H9 (cell line): Measurements from ENCODE around the gene BARX1. TPM values are rescaled to one million over a fixed set of nuclear protein-coding genes. Genes with fewer than 3 reads are reported as not detected.

Experiments used
- DNase-seq: peaks from one replicate; pipeline ENCODE4 v3.0.0-alpha.2; 2017
- H2AFZ ChIP-seq: one replicate; pipeline ENCODE4 v1.6.1; 2013; ENCODE audit warnings: mild to moderate bottlenecking, low read length, control low read depth, moderate library complexity
- H2AK5ac ChIP-seq: 2 replicates; pipeline ENCODE4 v1.6.1; 2013; ENCODE audit warnings: low read length, control low read depth, mixed read lengths; ENCODE audit not compliant: insufficient read length
- H2BK120ac ChIP-seq: one replicate; pipeline ENCODE4 v1.6.1; 2013; ENCODE audit warnings: low read depth, mild to moderate bottlenecking, low read length, control low read depth, inconsistent platforms; ENCODE audit not compliant: poor library complexity, severe bottlenecking
- H2BK12ac ChIP-seq: 2 replicates; pipeline ENCODE4 v1.6.1; 2013; ENCODE audit warnings: low read length, control low read depth, mixed read lengths, low read depth; ENCODE audit not compliant: insufficient read length
- H2BK15ac ChIP-seq: 2 replicates; pipeline ENCODE4 v1.6.1; 2013; ENCODE audit warnings: low read depth, low read length, control low read depth
- H2BK20ac ChIP-seq: one replicate; pipeline ENCODE4 v1.6.1; 2013; ENCODE audit warnings: low read depth, mild to moderate bottlenecking, low read length, control low read depth, inconsistent platforms; ENCODE audit not compliant: poor library complexity, severe bottlenecking
- H2BK5ac ChIP-seq: 2 replicates; pipeline ENCODE4 v1.6.1; 2013; ENCODE audit warnings: low read length, control low read depth, mixed read lengths; ENCODE audit not compliant: insufficient read length
- H3K14ac ChIP-seq: 2 replicates; pipeline ENCODE4 v1.6.1; 2013; ENCODE audit warnings: low read length, control low read depth; ENCODE audit not compliant: insufficient read depth
- H3K18ac ChIP-seq: 2 replicates; pipeline ENCODE4 v1.6.1; 2013; ENCODE audit warnings: low read depth, mild to moderate bottlenecking, mixed read lengths, low read length, control low read depth; ENCODE audit not compliant: insufficient read length
- H3K23ac ChIP-seq: 2 replicates; pipeline ENCODE4 v1.6.1; 2013; ENCODE audit warnings: low read length, control low read depth, mixed read lengths, low read depth; ENCODE audit not compliant: insufficient read length
- H3K23me2 ChIP-seq: 2 replicates; pipeline ENCODE4 v1.6.1; 2013; ENCODE audit warnings: low read depth, mild to moderate bottlenecking, mixed read lengths, low read length, control low read depth; ENCODE audit not compliant: insufficient read length, poor library complexity, severe bottlenecking
- H3K27ac ChIP-seq: 2 replicates; pipeline ENCODE4 v1.5.1; 2013; ENCODE audit warnings: low read length, control low read depth, mixed read lengths, low read depth; ENCODE audit not compliant: insufficient read length
- H3K27me3 ChIP-seq: 2 replicates; pipeline ENCODE4 v1.6.1; 2013; ENCODE audit warnings: low read length, control low read depth, inconsistent platforms; ENCODE audit not compliant: insufficient read depth
- H3K4ac ChIP-seq: 2 replicates; pipeline ENCODE4 v1.6.1; 2013; ENCODE audit warnings: low read depth, mild to moderate bottlenecking, control low read depth, inconsistent platforms, low read length, moderate library complexity
- H3K4me1 ChIP-seq: 2 replicates; pipeline ENCODE4 v1.6.1; 2013; ENCODE audit warnings: low read length, control low read depth, inconsistent platforms; ENCODE audit not compliant: insufficient read depth
- H3K4me2 ChIP-seq: 2 replicates; pipeline ENCODE4 v1.6.1; 2013; ENCODE audit warnings: low read length, control low read depth, mixed read lengths; ENCODE audit not compliant: insufficient read length, insufficient read depth
- H3K56ac ChIP-seq: 2 replicates; pipeline ENCODE4 v1.6.1; 2013; ENCODE audit warnings: low read depth, mild to moderate bottlenecking, mixed read lengths, low read length, control low read depth; ENCODE audit not compliant: insufficient read length
- H3K79me1 ChIP-seq: 2 replicates; pipeline ENCODE4 v1.6.1; 2013; ENCODE audit warnings: low read depth, mild to moderate bottlenecking, moderate library complexity, low read length, control low read depth, inconsistent platforms; ENCODE audit not compliant: insufficient read depth, poor library complexity, severe bottlenecking
- H3K79me2 ChIP-seq: 2 replicates; pipeline ENCODE4 v1.6.1; 2013; ENCODE audit warnings: low read length, control low read depth, inconsistent platforms; ENCODE audit not compliant: insufficient read depth
- H3K9ac ChIP-seq: 2 replicates; pipeline ENCODE4 v1.6.1; 2013; ENCODE audit warnings: low read length, control low read depth, mixed read lengths; ENCODE audit not compliant: insufficient read length; ENCODE audit errors: extremely low read depth
- H3K9me3 ChIP-seq: one replicate; pipeline ENCODE4 v1.6.1; 2013; ENCODE audit warnings: low read depth, low read length, inconsistent platforms; ENCODE audit not compliant: control insufficient read depth
- H3T11ph ChIP-seq: one replicate; pipeline ENCODE4 v1.6.1; 2013; ENCODE audit warnings: mild to moderate bottlenecking, low read length, control low read depth, inconsistent platforms
- H4K20me1 ChIP-seq: one replicate; pipeline ENCODE4 v1.6.1; 2013; ENCODE audit not compliant: control insufficient read depth, insufficient read length, insufficient read depth
- H4K5ac ChIP-seq: 2 replicates; pipeline ENCODE4 v1.6.1; 2013; ENCODE audit warnings: low read depth, mild to moderate bottlenecking, mixed read lengths, low read length, control low read depth; ENCODE audit not compliant: insufficient read length
- H4K8ac ChIP-seq: replicated peaks from 2 replicates; pipeline ENCODE4 v1.6.1; 2013; ENCODE audit warnings: low read length, control low read depth, mixed read lengths, low read depth; ENCODE audit not compliant: insufficient read length
- H4K91ac ChIP-seq: 2 replicates; pipeline ENCODE4 v1.6.1; 2013; ENCODE audit warnings: low read depth, mild to moderate bottlenecking, moderate library complexity, mixed read lengths, low read length, control low read depth; ENCODE audit not compliant: insufficient read length
- H3K27ac Mint-ChIP-seq, 3 experiments: 2 replicates in 2 of 3; 3 replicates in 1 of 3; pipeline ENCODE4 v1.8.0; 2020 to 2021; ENCODE audit warnings: mixed read lengths in 3 of 3, mild to moderate bottlenecking in 1 of 3, moderate library complexity in 1 of 3
- H3K27me3 Mint-ChIP-seq: 2 replicates; pipeline ENCODE4 v1.8.0; 2021; ENCODE audit warnings: low read depth, mild to moderate bottlenecking, moderate library complexity, mixed read lengths
- H3K36me3 Mint-ChIP-seq, 3 experiments: 2 replicates in 2 of 3; 3 replicates in 1 of 3; pipeline ENCODE4 v1.8.0; 2020 to 2021; ENCODE audit warnings: low read depth in 3 of 3, mixed read lengths in 3 of 3; ENCODE audit not compliant: insufficient read depth in 1 of 3
- H3K4me1 Mint-ChIP-seq, 2 experiments: 2 replicates each; pipeline ENCODE4 v1.8.0; 2020; ENCODE audit warnings: mixed read lengths in 2 of 2
- H3K4me3 Mint-ChIP-seq, 2 experiments: 2 replicates in 1 of 2; 3 replicates in 1 of 2; pipeline ENCODE4 v1.8.0; 2020 to 2021; ENCODE audit warnings: mild to moderate bottlenecking in 2 of 2, mixed read lengths in 2 of 2, moderate library complexity in 1 of 2
- H3K9me3 Mint-ChIP-seq, 2 experiments: 2 replicates in 1 of 2; 3 replicates in 1 of 2; pipeline ENCODE4 v1.8.0; 2020; ENCODE audit warnings: mild to moderate bottlenecking in 2 of 2, mixed read lengths in 2 of 2, moderate library complexity in 1 of 2
- CTCF ChIP-seq: fragments of 200-600 bp; sonication (generic); conservative IDR thresholded peaks from 3 replicates; pipeline ENCODE4 v1.8.0; 2021; ENCODE audit warnings: antibody characterized with exemption, mild to moderate bottlenecking
- WGBS: extraction: QIAGEN DNeasy Blood & Tissue Kit; methylation state at CpG from one replicate; pipeline ENCODE4 v1.1.7; 2013; ENCODE audit warnings: missing lambda C conversion rate, low lambda C conversion rate, mixed read lengths; ENCODE audit not compliant: insufficient read length; ENCODE audit errors: extremely low coverage; 5-methylcytosine and 5-hydroxymethylcytosine counted together
- total RNA-seq: library from RNA; stranded (reverse); gene quantifications from 2 replicates; pipeline ENCODE4 v1.2.1, GENCODE V29; 2021

BARX1 gene
- total RNA-seq, 1 experiment from 2014 or later, result 1.2 TPM

DNA sequence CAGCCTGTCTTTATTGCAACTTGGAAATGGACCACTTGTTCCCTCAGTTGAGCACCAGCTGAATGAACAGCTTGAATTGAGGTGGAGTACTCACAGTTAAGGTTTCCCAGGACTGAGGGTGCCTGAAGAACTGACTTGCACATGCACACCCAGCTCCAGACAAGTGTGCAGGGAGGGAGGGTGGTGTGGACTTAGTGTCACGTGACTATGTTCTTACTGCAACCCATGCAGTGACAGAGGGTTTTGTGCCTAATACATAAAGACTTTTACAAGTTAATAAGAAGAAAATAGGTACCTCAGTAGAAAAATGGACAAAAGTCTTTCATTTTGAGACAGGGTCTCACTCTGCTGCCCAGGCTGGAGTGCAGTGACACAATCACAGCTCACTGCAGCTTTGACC is 18.0 kb downstream of the BARX1 start:
- Histone ChIP-seq H2AFZ (no peak overlapping the region), H2BK20ac (no peak overlapping the region), H3K9me3 (no peaks in the 10 kb centered on the region), H3K4ac (no peak overlapping the region), H3K27ac (no peak overlapping the region), H3K79me2 (no peaks in the 10 kb centered on the region), H3K14ac (no peak overlapping the region), H3K4me2 (no peak overlapping the region), H3T11ph (no peak overlapping the region), H3K23ac (no peak overlapping the region), H4K20me1 (no peaks in the 10 kb centered on the region), H4K8ac (no peak overlapping the region), H3K9ac (no peak overlapping the region), H3K18ac (no peak overlapping the region), H2AK5ac (no peak overlapping the region), H3K56ac (no peak overlapping the region), H2BK12ac (no peak overlapping the region), H3K79me1 (no peaks in the 10 kb centered on the region), H4K91ac (no peak overlapping the region), H3K27me3 (no peaks in the 10 kb centered on the region; the same call in 1 of the 2 replicates), H4K5ac (no peak overlapping the region), H3K23me2 (no peaks in the 10 kb centered on the region), H2BK5ac (no peak overlapping the region), H3K4me1 (no peaks in the 10 kb centered on the region), H2BK15ac (no peak overlapping the region), H2BK120ac (no peak overlapping the region)
- Mint-ChIP-seq H3K4me3 (no peak overlapping the region), H3K4me1 (peaks cover 1 to 2% of the 10 kb centered on the region in 2 experiments; a peak in 3 of 4 replicates), H3K27ac (no peak overlapping the region), H3K36me3 (no peaks in the 10 kb centered on the region), H3K9me3 (no peaks in the 10 kb centered on the region; a peak in 1 of 5 replicates), H3K27me3 (peaks cover 78% of the 10 kb centered on the region)
- no peak for TF ChIP-seq CTCF
- no peak for DNase-seq
- WGBS, result no CpG with 5 or more reads among the region's 1 CpG
